ENCODE measurements around the gene BOD1.

GRCh38 chr5:173663352-173664153 is 47.1 kb upstream of the BOD1 start:
- TF ChIP-seq MAX (IDR thresholded peaks at IDR 0.05) (no peak), TCF12 (IDR thresholded peaks at IDR 0.05; ENCODE audit: low read depth) (no peak), TAF1 (IDR thresholded peaks at IDR 0.05; ENCODE audit: low read depth) (no peak), EP300 (IDR thresholded peaks at IDR 0.05; ENCODE audit: borderline replicate concordance) (no peak), ZBTB7A (IDR thresholded peaks at IDR 0.05; ENCODE audit: low read depth) (no peak), CEBPB (IDR thresholded peaks at IDR 0.05) (no peak), TEAD4 (IDR thresholded peaks at IDR 0.05) (no peak), YY1 (IDR thresholded peaks at IDR 0.05; ENCODE audit: low read depth) (no peak), REST (IDR thresholded peaks at IDR 0.05; ENCODE audit: low read depth) (no peak), FOXM1 (IDR thresholded peaks at IDR 0.05; ENCODE audit: borderline replicate concordance, low read depth) (no peak), EGR1 (IDR thresholded peaks at IDR 0.05) (no peak)
